Measurements from ENCODE around the gene UGT2B11.
"Not testable (repeated sequence)": the region's sequence is repeated elsewhere in the genome, so short reads cannot be mapped to it uniquely, and the experiment has no call there.

UGT2B11 gene

DNA sequence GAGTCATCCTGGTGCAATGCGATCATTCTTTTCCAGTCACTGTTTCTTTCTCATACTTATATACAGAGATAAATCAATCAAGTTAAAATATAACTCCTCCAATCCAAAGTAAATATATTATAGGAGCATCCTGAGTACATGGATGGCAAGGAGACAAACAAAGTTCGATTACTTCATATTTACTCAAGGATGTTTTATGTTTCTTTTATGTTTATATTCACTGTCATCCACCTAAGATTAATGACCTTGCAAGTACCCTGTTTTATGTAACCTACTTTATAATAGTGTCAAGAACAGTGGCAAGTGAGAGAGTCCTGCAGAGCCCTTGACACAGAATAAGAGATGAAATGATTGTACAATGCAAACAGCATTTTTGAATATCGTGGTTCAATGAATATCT is at the start of gene UGT2B11:
TSS of gene UGT2B11 (minus strand) at position 33 of the 400 bp plus-strand sequence. CDS start at position 7, 26 bp downstream.
- DNase-seq = no peak

DNA sequence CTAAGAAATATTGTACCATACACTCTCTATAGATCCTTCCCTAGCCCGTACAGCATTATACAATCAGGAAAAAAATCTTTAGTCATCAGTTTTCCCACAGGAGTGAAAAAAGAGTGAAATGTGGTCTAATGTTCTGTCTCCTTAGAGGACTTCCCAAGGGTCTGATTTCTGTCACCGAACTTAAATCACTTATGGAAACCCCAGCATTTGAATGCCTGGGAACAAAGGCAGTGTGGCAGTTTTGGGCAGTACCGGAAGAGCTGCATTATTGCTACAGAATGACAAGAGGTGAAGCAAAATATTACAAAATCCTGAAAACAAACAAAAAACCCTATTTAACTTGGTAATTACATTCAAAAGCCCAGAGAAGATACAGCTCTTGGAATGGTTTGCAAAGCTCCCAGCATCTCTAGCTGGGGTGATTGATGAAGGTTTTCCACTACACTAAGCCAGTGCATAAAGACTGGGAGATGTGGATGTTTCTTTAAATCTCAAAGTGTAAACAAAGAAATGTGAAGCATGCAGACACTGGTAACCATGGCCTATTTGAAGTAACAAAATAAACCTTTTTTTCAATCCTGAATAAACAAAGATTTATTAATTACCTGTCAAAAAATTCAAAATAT is 38.7 kb upstream of the UGT2B11 start:
- DNase-seq = not testable (repeated sequence)

DNA sequence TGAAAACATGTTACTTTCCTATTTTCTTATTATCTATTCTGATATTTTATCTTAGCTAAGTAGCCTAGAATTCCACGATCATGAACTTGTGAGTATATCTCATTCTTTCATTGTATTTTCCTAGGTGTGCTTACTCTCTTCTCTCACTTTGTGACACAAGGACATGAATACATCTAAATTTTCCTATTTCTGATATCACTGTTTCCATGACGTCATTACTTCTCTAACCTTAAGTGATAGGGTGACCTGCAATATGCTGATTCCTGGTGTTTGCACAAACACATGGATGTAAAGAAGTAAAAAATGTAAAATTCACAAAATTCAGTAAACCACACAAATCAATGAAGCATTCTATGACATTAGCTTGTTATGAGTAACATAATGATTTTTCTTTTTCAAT is 36.3 kb upstream of the UGT2B11 start:
- not testable (repeated sequence) for DNase-seq

DNA sequence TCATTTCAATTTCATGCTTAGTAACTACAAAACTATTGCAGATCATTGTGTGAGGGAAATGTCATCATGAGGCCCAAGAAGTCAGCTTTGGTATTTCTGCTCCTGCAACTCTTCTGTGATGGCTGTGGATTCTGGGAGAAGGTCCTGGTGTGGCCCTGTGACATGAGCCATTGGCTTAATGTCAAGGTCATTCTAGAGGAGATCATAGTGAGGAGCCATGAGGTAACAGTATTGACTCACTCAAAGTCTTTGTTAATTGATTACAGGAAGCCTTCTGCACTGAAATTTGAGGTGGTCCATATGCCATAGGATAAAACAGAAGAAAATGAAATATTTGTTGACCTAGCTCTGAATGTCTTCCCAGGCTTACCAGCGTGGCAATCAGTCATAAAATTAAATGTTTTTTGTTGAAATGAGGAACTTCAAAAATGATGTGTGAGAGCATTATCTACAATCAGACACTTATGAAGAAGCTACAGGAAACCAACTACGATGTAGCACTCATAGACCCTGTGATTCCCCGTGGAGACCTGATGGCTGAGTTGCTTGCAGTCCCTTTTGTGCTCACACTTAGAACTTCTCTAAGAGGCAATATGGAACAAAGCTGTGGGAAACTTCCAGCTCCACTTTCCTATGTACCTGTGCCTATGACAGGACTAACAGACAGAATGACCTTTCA is 28.2 kb upstream of the UGT2B11 start:
- not testable (repeated sequence) for DNase-seq

DNA sequence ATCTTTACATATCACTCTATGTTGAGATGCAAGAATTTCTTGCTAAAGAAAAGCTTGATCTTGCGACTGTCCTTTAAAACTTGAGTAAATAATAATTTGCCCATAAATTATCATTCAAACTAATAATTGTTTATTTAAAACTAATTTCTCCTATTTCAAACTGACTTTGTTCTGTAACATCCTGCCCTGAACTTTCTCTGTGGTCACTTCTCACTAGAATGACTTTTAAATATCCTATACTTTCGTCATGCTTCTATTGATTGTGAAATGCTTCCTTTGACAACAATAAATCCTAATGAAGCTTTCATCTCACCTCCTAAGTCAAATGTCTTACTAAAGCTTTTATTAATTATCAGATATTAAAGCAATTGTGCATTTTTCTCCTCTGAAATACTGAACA is 27.2 kb upstream of the UGT2B11 start:
- DNase-seq = not testable (repeated sequence)

DNA sequence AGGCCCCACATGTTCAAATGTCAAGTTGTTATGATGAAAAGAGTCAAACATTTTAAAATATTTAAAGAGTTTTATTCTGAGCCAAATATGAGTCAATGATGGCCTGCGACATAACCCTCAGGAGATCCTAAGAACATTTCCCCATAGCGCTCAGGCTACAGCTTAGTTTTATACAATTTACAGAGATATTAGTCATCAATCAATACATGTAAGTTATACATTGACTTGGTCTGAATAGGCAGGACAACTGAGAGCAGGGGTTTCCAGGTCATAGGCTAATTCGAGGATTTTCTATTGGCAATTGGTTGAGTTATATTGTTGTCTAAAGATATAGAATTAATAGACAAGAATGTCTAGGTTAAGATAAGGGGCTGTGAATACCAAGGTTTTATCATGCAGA is 26.2 kb upstream of the UGT2B11 start:
- not testable (repeated sequence) for DNase-seq

DNA sequence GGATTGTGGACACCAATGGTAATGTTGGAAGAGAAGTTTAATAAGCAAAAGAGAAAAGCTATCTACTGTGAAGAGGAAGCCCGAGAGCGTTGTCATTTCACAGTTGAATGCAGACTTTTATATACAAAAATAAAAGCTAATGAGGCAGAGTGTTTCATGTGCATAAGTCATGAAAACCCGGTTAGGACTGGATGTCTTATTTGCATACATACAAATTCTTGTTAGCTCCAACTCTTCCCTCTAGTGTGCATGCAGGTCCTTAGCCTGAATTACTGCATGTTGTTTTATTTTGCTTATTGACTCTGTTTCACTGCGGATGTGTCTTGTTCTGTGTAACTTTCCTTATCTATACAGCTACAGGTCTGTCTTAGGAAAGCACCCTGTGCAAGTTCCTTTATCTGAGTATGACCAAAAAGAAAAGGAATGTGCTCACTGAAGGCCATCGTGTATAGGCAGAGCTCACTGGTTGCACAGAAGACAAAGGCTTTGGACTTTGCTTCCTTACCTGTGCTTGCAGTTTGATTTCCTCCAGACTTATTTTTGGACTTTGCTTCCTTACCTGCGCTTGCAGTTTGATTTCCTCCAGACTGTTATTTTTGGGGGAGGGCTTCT is 25.1 kb upstream of the UGT2B11 start:
- DNase-seq = peak; percentile 51

DNA sequence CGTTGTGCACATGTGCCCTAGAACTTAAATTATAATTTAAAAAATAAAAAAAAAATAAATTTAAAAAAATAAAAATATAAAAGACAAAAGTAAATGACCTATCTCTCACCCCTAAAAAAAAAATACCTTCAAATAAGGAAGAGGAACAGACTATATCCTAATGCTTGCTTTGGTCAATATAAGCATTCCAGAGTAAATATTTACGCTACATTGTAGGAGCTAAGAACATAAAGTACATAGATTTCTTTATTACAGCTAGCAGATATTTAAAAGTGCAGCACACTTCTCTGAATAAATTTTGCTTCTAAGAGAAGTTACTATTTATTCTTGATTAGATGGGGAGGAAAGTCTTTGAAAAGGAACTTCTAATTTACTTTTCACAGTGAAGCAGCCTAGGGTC is 24.5 kb upstream of the UGT2B11 start:
- no peak for DNase-seq

DNA sequence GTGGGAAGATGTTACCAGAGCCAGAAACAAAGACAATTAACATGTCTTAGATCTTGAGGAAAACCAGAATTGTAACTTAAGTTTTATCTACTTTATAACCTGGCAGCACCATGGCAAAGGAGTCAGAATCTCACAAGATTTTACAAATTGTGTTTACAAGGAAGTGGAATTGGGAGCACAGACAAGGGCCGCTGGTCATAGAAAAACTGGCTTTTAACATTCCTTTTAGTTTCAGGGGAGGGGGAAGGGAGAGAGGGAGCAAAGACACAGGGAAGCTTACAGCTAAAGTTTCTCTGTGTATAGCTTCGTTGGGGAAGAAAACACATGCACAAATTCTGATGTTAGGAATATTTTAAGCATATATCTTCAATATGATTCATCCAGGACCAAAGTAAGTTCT is 10.3 kb upstream of the UGT2B11 start:
- no peak for DNase-seq

DNA sequence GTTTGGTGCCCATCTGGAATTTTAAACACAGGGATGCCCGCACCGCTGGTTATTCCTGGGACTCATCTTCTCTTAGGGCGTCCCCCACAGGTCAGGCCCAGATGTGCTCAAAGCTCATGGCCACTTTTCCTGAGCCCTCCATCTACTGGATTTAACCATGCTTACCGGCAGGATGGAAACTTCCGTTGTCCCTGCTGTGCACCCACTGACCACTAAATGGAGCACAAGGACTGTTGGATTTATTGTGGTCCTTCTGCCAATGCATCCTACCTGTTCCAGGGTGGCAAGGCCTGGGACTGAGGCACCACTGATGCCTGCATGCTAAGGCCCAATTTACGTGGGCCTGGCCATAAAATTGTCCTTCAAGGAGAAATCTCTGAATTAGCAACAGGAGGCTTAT is 8.7 kb upstream of the UGT2B11 start:
- not testable (repeated sequence) for DNase-seq

DNA sequence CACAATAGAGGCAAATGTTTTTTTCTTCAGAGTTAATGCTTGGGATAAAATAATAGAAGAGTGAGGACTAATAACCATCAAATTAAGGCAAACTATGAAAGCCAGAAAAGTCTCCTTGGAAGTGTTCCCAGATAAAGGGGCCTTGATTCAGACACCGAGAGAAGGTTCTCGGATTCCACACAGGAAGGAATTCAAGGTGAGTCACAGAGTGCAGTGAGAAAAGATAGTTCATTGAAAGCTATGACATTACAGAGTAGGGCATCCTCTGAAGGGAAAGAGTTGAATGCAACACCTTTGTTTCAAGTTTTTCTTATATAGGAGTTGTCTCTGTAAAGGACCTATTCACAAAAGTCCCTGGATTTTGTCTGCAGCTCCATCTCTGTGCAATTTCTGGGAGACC is 3.9 kb upstream of the UGT2B11 start:
- not testable (repeated sequence) for DNase-seq

DNA sequence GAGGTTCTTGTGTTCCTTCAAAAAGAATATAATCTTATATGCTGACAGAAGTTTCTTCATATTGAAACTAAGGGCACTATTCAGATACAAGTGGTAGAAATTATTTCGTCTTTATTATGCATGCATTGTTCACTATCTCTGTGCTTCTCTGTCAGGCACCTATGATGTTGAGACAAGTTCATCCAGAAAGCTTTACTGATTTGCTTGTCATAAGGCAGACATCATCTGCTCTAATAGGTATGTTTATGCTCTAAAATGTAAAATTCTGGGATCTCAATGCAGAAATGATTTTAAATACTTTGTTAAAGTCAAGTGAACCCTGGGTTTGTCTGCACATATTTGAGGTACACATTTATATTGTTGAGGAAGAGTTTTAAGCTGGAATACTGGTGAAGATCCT is 3.6 kb downstream of the UGT2B11 start:
- DNase-seq = no peak

DNA sequence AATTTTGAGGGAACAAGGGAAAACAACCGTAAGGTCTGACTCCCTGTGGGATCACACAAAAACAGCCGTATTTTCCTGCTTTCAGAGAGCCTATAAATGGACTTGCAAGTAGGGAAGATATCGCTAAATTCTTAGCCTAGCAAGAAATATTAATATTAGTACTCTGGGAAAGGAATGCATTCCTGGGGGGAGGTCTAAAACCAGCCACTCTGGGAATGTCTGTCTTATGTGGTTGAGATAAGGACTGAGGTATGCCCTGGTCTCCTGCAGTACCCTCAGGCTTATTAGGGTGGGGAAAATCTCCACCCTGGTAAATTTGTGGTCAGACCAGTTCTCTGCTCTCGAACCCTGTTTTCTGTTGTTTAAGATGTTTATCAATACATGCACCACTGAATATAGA is 16.0 kb downstream of the UGT2B11 start:
- DNase-seq = not testable (repeated sequence)

DNA sequence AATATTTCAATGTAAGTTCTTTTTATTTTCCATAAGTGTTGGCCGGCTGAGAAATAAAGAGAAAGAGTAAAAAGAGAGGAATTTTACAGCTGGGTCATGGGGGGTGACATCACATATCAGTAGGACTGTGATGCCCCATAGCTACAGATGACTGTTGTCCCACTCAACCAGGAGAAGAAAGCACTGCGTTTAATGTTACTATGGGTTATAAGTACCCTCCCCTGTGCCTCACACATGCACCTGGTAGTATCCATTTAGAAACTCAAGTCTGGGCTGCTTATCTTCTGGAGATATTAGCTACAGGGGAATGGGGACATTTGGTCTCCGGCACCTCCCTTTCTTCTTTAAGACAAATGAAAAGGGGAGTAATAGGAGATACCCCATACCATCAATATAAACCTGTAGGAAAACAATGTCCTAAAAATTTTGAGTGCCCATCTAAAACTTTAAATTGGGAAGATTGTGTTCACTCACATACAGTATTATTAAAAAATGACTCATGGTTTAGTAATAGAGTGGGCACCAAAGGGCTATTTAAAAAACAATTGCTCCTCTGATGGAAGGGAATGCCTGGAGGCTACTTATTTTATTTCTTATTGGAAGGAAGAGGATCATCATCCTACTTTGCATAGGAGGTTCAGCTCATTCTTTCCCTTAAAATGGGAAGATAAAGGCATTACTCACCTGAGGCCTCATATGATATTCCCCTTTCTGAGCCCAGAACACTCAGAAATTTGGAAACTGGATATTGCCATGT is 18.2 kb downstream of the UGT2B11 start:
- DNase-seq = no peak

DNA sequence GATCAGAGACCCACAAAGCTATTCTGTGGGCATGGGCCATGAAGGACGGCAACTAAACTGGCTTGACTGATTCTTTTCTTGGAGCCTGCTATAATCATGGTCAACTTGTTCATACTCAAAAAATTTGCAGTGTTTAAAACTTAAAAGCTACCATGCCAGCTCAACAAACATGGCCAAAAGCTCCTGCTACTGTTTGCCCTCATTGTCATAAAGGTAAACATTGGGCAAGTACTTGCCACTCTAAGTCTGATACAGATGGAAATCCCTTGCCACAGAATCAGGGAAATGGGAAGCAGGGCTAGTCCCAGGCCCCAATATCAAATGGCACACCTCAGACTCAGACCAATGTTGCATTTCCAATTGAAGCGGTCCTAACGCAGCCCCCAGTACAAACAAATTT is 20.4 kb downstream of the UGT2B11 start:
- no peak for DNase-seq

DNA sequence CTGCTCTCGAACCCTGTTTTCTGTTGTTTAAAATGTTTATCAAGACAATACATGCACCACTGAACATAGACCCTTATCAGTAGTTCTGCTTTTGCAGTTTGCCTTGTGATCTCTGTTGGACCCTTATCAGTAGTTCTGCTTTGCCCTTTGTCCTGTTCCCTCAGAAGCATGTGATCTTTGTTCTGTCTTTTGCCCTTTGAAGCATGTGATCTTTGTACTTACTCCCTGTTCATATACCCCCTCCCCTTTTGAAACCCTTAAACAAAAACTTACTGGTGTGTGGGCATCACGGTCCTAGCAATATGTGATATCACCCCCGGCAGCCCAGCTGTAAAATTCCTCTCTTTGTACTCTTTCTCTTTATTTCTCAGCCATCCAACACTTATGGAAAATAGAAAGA is 22.6 kb downstream of the UGT2B11 start:
- not testable (repeated sequence) for DNase-seq

DNA sequence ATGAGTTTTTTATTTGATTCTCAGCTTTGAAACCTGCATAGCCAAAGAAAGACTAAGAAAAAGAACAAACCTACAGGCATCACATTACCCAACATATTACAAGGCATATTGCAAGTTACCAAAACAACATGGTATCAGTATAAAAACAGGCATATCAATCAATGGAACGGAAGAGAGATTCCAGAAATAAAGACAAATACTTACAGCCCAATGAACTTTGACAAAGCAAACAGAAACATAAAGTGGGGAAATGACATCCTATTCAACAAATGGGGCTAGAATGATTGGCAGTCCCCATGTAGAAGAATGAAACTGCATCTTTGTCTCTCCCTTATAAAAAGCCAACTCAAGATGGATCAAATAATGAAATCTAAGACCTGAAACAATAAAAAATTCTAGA is 23.9 kb downstream of the UGT2B11 start:
- not testable (repeated sequence) for DNase-seq

DNA sequence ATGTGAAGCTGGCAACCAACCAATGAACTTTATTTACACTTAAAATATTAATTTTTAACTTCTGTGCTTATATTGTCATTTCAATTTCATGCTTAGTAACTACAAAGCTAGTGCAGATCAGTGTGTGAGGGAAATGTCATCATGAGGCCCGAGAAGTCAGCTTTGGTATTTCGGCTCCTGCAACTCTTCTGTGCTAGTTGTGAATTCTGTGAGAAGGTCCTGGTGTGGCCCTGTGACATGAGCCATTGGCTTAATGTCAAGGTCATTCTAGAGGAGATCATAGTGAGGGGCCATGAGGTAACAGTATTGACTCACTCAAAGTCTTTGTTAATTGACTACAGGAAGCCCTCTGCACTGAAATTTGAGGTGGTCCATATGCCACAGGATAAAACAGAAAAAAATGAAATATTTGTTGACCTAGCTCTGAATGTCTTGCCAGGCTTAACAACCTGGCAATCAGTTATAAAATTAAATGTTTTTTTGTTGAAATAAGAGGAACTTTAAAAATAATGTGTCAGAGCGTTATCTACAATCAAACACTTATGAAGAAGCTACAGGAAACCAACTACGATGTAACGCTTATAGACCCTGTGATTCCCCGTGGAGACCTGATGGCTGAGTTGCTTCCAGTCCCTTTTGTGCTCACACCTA is 32.9 kb downstream of the UGT2B11 start:
- not testable (repeated sequence) for DNase-seq

DNA sequence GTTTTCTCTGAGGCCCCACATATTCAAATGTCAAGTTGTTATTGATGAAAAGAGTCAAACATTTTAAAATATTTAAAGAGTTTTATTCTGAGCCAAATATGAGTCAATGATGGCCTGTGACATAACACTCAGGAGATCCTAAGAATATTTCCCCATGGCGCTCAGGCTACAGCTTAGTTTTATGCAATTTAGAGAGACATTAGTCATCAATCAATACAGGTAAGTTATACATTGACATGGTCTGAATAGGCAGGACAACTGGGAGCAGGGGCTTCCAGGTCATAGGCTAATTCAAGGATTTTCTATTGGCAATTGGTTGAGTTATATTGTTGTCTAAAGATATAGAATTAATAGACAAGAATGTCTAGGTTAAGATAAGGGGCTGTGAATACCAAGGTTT is 34.7 kb downstream of the UGT2B11 start:
- not testable (repeated sequence) for DNase-seq

DNA sequence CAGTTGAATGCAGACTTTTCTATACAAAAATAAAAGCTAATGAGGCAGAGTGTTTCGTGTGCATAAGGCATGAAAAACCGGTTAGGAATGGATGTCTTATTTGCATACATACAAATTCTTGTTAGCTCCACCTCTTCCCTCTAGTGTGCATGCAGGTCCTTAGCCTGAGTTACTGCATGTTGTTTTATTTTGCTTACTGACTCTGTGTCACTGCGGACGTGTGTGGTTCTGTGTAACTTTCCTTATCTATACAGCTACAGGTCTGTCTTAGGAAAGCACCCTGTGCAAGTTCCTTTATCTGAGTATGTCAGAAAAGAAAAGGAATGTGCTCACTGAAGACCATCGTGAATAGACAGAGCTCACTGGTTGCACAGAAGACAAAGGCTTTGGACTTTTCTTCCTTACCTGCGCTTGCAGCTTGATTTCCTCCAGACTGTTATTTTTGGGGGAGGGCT is 35.8 kb downstream of the UGT2B11 start:
- DNase-seq = not testable (repeated sequence)

DNA sequence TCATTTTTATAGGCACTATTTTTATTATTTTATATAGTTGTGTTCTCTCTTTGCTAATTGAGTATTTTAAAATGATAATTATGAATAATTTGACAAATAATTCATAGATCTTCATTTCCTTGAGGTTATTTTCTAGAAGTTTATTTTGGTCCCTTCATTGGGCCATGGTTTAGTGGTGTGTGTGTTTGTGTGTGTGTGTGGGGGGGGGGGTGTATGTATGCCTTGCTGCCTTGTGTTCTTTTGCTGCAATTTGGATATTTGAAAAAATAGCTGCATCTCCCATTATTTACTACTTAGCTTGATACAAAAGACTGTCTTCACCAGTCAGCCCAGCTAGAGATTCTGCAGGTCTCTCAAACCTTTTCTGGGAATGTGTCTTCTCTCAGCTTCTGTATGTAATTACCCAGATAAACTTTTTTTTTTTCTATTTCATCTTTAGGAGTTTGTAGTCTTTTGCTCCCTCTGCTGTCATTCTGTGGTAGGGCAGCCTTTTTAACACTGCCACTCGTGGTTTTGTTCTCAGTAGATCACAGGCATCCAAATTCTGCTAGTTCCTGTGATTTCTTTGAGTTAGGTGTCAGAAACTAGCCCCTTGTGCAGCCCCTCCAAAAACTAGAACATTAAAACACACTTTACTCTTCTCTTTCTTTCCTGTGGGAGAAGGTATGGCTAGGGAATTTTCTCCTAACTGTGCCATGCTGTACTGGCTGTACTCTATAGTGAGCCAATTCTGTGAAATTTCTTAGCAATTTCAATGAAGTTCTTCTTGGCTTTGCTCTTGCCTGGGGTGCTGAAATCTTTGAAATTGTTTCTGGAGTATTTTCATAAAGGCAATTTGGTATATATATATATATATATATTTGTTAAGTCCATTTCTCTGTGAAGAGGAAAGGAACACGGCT is 44.1 kb downstream of the UGT2B11 start:
- peak; percentile 63 for DNase-seq

DNA sequence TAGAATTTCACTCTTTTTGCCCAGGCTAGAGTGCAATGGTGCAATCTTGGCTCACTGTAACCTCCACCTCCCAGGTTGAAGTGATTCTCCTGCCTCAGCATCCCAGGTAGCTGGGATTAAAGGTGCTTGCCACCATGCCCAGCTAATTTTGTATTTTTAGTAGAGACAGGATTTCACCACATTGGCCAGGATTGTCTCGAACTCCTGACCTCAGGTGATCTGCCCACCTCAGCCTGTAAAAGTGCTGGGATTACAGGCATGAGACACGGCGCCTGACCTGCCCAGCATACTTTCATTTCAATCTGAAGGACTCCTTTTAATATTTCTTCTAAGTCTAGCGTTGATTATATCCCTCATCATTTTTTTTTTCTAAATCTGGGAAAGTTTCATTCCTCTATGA is 45.4 kb downstream of the UGT2B11 start:
- not testable (repeated sequence) for DNase-seq

Measured in islet precursor cell (in vitro differentiated cells).